Adrenal gland (tissue), 5 donors: ENCODE data around the gene EFNA5.

ENCODE experiments used
- POLR2A ChIP-seq, 2 donors: fragments of 450-650 bp; IDR thresholded peaks; one replicate each; pipeline ENCODE4 v1.6.1; 2017; ENCODE audit warnings: antibody characterized with exemption in 2 of 2, mild to moderate bottlenecking in 2 of 2, moderate library complexity in 1 of 2
- TF ChIP-seq, protein P1 (sequence below), 6 experiments: fragments of 450-650 bp in 4 of 6; fragments of 200-600 bp in 2 of 6; sonication (generic) in 1 of 6; IDR thresholded peaks; 1 replicate in 5 of 6; 2 replicates in 1 of 6; pipeline versions ENCODE4 v1.5.1 to v1.8.0; 2016 to 2021; ENCODE audit warnings: antibody characterized with exemption in 6 of 6, mild to moderate bottlenecking in 2 of 6, moderate library complexity in 1 of 6
- donor health status: DM: no; HTN: no; CAD: no.

DNA sequence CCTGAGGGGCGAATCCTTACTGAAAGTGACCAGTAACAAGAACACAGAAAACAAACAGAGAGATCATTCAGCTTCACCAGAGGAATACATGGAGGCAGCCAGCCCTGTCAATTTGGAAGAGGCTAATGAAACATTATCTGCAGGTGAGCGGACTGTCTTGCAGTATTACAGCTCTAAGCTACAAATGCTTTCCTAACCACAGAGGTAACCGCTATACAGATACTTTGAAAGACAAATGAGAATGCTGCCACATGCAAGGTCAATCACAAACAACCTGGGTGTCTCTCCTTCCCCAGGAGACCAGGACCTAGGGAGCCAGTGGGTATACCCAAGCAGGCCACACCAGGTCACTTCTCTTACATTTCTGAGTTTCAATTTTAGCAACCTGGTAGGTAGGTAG lies 30.2 kb downstream of the EFNA5 start:
- TF ChIP-seq, protein P1, sequence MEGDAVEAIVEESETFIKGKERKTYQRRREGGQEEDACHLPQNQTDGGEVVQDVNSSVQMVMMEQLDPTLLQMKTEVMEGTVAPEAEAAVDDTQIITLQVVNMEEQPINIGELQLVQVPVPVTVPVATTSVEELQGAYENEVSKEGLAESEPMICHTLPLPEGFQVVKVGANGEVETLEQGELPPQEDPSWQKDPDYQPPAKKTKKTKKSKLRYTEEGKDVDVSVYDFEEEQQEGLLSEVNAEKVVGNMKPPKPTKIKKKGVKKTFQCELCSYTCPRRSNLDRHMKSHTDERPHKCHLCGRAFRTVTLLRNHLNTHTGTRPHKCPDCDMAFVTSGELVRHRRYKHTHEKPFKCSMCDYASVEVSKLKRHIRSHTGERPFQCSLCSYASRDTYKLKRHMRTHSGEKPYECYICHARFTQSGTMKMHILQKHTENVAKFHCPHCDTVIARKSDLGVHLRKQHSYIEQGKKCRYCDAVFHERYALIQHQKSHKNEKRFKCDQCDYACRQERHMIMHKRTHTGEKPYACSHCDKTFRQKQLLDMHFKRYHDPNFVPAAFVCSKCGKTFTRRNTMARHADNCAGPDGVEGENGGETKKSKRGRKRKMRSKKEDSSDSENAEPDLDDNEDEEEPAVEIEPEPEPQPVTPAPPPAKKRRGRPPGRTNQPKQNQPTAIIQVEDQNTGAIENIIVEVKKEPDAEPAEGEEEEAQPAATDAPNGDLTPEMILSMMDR (IDR thresholded peaks at IDR 0.05): no peak
- TF ChIP-seq POLR2A (IDR thresholded peaks at IDR 0.05): no peak
